IPS DF 6.9 (cell line): Measurements from ENCODE around the gene MLH1.
"Not testable (repeated sequence)": the region's sequence is repeated elsewhere in the genome, so short reads cannot be mapped to it uniquely, and the experiment has no call there.

Source experiments
- DNase-seq: peaks from one replicate; pipeline ENCODE4 v3.0.0-alpha.2; 2013; ENCODE audit warnings: low read depth, low spot score
- H3K27ac ChIP-seq: one replicate; pipeline ENCODE4 v1.5.1; 2013; ENCODE audit warnings: low read length, control low read depth
- H3K27me3 ChIP-seq: 2 replicates; pipeline ENCODE4 v1.6.1; 2013; ENCODE audit warnings: mild to moderate bottlenecking, low read length; ENCODE audit not compliant: control insufficient read depth, insufficient read depth
- H3K36me3 ChIP-seq: 2 replicates; pipeline ENCODE4 v1.6.1; 2013; ENCODE audit warnings: low read length; ENCODE audit not compliant: control insufficient read depth, insufficient read depth
- H3K4me1 ChIP-seq: 2 replicates; pipeline ENCODE4 v1.6.1; 2013; ENCODE audit warnings: low read length; ENCODE audit not compliant: control insufficient read depth, insufficient read depth
- H3K4me3 ChIP-seq: 2 replicates; pipeline ENCODE4 v1.5.1; 2013; ENCODE audit warnings: mild to moderate bottlenecking, low read length
- H3K9me3 ChIP-seq: 2 replicates; pipeline ENCODE4 v1.6.1; 2013; ENCODE audit warnings: low read length, inconsistent platforms; ENCODE audit not compliant: control insufficient read depth, insufficient read depth
- WGBS: extraction: QIAGEN DNeasy Blood & Tissue Kit; methylation state at CpG from one replicate; pipeline ENCODE4 v1.1.7; 2013; ENCODE audit warnings: mixed read lengths, missing lambda C conversion rate; ENCODE audit not compliant: insufficient read length, insufficient coverage; 5-methylcytosine and 5-hydroxymethylcytosine counted together

The MLH1 gene

GRCh38 chr3:36993326-36994283, at the start of gene MLH1:
MLH1 (plus strand) TSS chr3:36993518; CDS start chr3:36993548, 30 bp downstream.
- Histone ChIP-seq H3K27me3 (no peaks in the 10 kb centered on the region), H3K36me3 (no peaks in the 10 kb centered on the region), H3K9me3 (no peaks in the 10 kb centered on the region), H3K4me1 (no peaks in the 10 kb centered on the region), H3K27ac (no peak within 1 kb of the TSS), H3K4me3 (peak within 1 kb of the TSS; percentile 81)
- no CpG with 5 or more reads among the region's 47 CpGs for WGBS
- DNase-seq, result peak; percentile 100

- no peaks in the 10 kb centered on the region for H3K36me3 ChIP-seq
- peak overlapping the region; percentile 72; the same call in 1 of the 2 replicates for H3K4me3 ChIP-seq
- no peaks in the 10 kb centered on the region for H3K9me3 ChIP-seq
- peaks cover 7% of the 10 kb centered on the region; the same call in 1 of the 2 replicates for H3K27me3 ChIP-seq
- no CpG with 5 or more reads among the region's 10 CpGs for WGBS
- H3K27ac ChIP-seq, result no peak overlapping the region
- DNase-seq, result no peak
- H3K4me1 ChIP-seq, result no peaks in the 10 kb centered on the region
Measured at GRCh38 chr3:36943601-36944000, 49.7 kb upstream of the MLH1 start.

GRCh38 chr3:36944012-36944640, 49.2 kb upstream of the MLH1 start:
- WGBS, result no CpG with 5 or more reads among the region's 56 CpGs
- Histone ChIP-seq H3K27ac (no peak overlapping the region), H3K4me3 (peak overlapping the region; percentile 72), H3K36me3 (no peaks in the 10 kb centered on the region), H3K4me1 (no peaks in the 10 kb centered on the region), H3K9me3 (no peaks in the 10 kb centered on the region), H3K27me3 (peaks cover 7% of the 10 kb centered on the region; the same call in 1 of the 2 replicates)
- no peak for DNase-seq

GRCh38 chr3:36944641-36945270, 48.6 kb upstream of the MLH1 start, which contains the start of gene TRANK1:
TRANK1 (minus strand) TSS chr3:36945054; CDS start chr3:36944809, 245 bp downstream.
- H3K27ac ChIP-seq, result no peak within 1 kb of the TSS
- peaks cover 7% of the 10 kb centered on the region; the same call in 1 of the 2 replicates for H3K27me3 ChIP-seq
- no peak for DNase-seq
- H3K36me3 ChIP-seq, result no peaks in the 10 kb centered on the region
- peak within 1 kb of the TSS; percentile 72 for H3K4me3 ChIP-seq
- no peaks in the 10 kb centered on the region for H3K4me1 ChIP-seq
- no CpG with 5 or more reads among the region's 68 CpGs for WGBS
- H3K9me3 ChIP-seq, result no peaks in the 10 kb centered on the region

GRCh38 chr3:36945333-36945980, 47.9 kb upstream of the MLH1 start:
- peaks cover 7% of the 10 kb centered on the region; the same call in 1 of the 2 replicates for H3K27me3 ChIP-seq
- H3K9me3 ChIP-seq, result no peaks in the 10 kb centered on the region
- H3K4me1 ChIP-seq, result no peaks in the 10 kb centered on the region
- WGBS, result no CpG with 5 or more reads among the region's 28 CpGs
- H3K4me3 ChIP-seq, result peak overlapping the region; percentile 72; the same call in 1 of the 2 replicates
- H3K27ac ChIP-seq, result no peak overlapping the region
- DNase-seq, result no peak
- no peaks in the 10 kb centered on the region for H3K36me3 ChIP-seq

GRCh38 chr3:36947814-36948213, 45.5 kb upstream of the MLH1 start:
- WGBS, result no CpG with 5 or more reads among the region's 5 CpGs
- DNase-seq, H3K9me3 ChIP-seq: not testable (repeated sequence)

GRCh38 chr3:36954452-36955134, 38.7 kb upstream of the MLH1 start:
- Histone ChIP-seq H3K4me3 (no peak overlapping the region), H3K4me1 (no peaks in the 10 kb centered on the region), H3K9me3 (no peaks in the 10 kb centered on the region), H3K27ac (no peak overlapping the region), H3K36me3 (no peaks in the 10 kb centered on the region), H3K27me3 (no peaks in the 10 kb centered on the region)
- no peak for DNase-seq

More at GRCh38 chr3:36947814-36948213, 45.5 kb upstream of the MLH1 start:
- H3K27ac ChIP-seq, H3K36me3 ChIP-seq, H3K27me3 ChIP-seq, H3K4me1 ChIP-seq, H3K4me3 ChIP-seq: not testable (repeated sequence)

- no peaks in the 10 kb centered on the region for H3K4me1 ChIP-seq
- H3K27me3 ChIP-seq, result no peaks in the 10 kb centered on the region
- no peak overlapping the region for H3K4me3 ChIP-seq
- no peaks in the 10 kb centered on the region for H3K9me3 ChIP-seq
- no peaks in the 10 kb centered on the region for H3K36me3 ChIP-seq
- no peak overlapping the region for H3K27ac ChIP-seq
- no peak for DNase-seq
- no CpG with 5 or more reads among the region's 3 CpGs for WGBS
Measured at GRCh38 chr3:36956155-36956554, 37.2 kb upstream of the MLH1 start.

GRCh38 chr3:36957063-36957462, 36.3 kb upstream of the MLH1 start:
- no peaks in the 10 kb centered on the region for H3K4me1 ChIP-seq
- no peak for DNase-seq
- no peak overlapping the region for H3K4me3 ChIP-seq
- H3K9me3 ChIP-seq, result no peaks in the 10 kb centered on the region
- H3K36me3 ChIP-seq, result no peaks in the 10 kb centered on the region
- no peaks in the 10 kb centered on the region for H3K27me3 ChIP-seq
- WGBS, result no CpG with 5 or more reads among the region's 1 CpG
- H3K27ac ChIP-seq, result no peak overlapping the region
